ENCODE results near the gene P2RX6. TPM values are rescaled to one million over a fixed set of nuclear protein-coding genes. Genes with fewer than 3 reads are reported as not detected.
"Not testable (repeated sequence)": the region's sequence is repeated elsewhere in the genome, so short reads cannot be mapped to it uniquely, and the experiment has no call there.

P2RX6 gene
- total RNA-seq, 1 donor from 2014 or later = not detected

DNA sequence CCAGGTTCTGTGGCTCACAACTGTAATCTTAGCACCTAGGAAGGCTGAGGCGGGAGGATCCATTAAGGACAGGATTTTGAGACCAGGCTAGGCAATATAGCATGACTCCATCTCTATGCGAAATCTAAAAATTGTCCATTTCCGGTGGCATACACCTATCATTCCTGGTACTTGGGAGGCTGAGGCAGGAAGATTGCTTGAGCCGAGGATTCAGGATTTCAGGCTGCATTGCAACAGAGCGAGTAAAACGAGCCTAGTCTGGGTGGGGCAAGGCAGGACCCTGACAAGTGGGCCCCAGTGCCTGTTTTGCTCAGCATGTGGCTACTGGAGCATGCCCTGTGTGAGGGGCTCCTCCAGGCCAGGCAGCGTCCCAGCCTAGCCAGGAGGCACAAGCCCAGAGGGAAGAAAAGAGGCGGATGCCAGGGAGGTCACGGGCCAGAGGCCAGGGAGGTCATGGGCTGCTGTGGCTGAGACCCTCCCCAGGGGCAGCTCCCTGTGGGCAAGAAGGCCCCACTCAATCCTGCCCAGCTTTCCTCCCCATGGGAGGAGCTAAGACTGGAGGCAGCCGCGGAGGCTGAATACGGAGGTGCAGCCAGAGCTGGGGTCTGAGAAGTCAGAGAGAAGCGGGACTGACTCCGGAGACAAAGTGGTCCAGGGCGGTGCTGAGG lies 39.2 kb downstream of the P2RX6 start:
- Histone ChIP-seq H3K4me3 (ENCODE audit: low read depth, low read length) (no peak overlapping the region), H3K36me3 (ENCODE audit: control insufficient read depth, insufficient read depth, low read length) (no peaks in the 10 kb centered on the region), H3K27me3 (ENCODE audit: control insufficient read depth, insufficient read depth, low read length) (peaks cover 8% of the 10 kb centered on the region)
- no peak for DNase-seq (ENCODE audit: low read depth)
- TF ChIP-seq, protein P1, sequence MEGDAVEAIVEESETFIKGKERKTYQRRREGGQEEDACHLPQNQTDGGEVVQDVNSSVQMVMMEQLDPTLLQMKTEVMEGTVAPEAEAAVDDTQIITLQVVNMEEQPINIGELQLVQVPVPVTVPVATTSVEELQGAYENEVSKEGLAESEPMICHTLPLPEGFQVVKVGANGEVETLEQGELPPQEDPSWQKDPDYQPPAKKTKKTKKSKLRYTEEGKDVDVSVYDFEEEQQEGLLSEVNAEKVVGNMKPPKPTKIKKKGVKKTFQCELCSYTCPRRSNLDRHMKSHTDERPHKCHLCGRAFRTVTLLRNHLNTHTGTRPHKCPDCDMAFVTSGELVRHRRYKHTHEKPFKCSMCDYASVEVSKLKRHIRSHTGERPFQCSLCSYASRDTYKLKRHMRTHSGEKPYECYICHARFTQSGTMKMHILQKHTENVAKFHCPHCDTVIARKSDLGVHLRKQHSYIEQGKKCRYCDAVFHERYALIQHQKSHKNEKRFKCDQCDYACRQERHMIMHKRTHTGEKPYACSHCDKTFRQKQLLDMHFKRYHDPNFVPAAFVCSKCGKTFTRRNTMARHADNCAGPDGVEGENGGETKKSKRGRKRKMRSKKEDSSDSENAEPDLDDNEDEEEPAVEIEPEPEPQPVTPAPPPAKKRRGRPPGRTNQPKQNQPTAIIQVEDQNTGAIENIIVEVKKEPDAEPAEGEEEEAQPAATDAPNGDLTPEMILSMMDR (IDR thresholded peaks at IDR 0.05; ENCODE audit: insufficient read depth, low read length, poor library complexity, severe bottlenecking) = no peak

DNA sequence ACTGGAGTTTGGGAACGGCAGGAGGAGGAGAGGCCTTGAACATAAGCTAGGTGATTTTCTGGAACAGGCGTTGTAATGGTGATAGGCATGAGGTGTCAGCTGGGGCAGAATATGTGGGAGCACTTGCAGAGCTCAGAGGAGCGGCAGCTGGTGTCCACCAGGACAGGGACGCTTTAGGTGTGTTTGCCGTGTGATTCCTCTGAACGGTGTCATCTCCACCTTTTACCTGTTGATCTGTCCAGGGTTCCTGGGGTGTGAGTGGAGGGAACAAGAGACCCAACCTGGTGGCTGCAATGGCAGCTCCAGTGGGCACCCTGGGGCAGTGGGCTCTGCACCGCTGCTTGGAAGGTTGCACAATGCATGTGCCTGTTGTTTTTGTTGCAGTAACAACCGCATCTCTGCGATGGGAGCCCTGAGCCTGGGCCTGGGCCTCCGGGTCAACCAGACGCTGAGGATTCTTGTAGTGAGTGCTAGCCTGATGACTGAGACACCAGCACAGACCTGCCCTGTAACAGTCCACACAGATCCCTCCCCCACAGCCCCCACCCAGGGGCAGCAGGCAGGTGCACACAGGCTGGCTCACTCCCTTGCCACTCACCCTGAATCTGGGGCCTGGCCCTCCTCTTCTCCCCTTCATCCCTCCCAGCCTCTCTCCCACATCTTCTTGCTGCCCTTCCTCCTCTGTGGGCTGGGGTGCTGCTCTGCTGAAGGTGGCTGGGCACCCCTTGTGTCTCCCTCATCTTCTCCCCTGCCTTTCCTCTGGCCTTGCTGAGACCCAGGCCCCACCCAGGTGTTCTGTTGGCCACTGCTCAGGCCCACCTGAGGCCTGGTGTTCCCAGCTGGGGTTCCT lies 40.0 kb downstream of the P2RX6 start:
- Histone ChIP-seq H3K27me3 (ENCODE audit: control insufficient read depth, insufficient read depth, low read length) (peaks cover 8% of the 10 kb centered on the region), H3K36me3 (ENCODE audit: control insufficient read depth, insufficient read depth, low read length) (no peaks in the 10 kb centered on the region), H3K4me3 (ENCODE audit: low read depth, low read length) (no peak overlapping the region)
- no peak for DNase-seq (ENCODE audit: low read depth)
- TF ChIP-seq, protein P1 (IDR thresholded peaks at IDR 0.05; ENCODE audit: insufficient read depth, low read length, poor library complexity, severe bottlenecking) = no peak

GRCh38 chr22:21055564-21055834 lies 40.5 kb downstream of the P2RX6 start:
- no peaks in the 10 kb centered on the region for H3K36me3 ChIP-seq (ENCODE audit: control insufficient read depth, insufficient read depth, low read length)
- TF ChIP-seq, protein P1 (IDR thresholded peaks at IDR 0.05; ENCODE audit: insufficient read depth, low read length, poor library complexity, severe bottlenecking) = no peak
- H3K27me3 ChIP-seq (ENCODE audit: control insufficient read depth, insufficient read depth, low read length) = peaks cover 8% of the 10 kb centered on the region
- H3K4me3 ChIP-seq (ENCODE audit: low read depth, low read length) = no peak overlapping the region
- no peak for DNase-seq (ENCODE audit: low read depth)

DNA sequence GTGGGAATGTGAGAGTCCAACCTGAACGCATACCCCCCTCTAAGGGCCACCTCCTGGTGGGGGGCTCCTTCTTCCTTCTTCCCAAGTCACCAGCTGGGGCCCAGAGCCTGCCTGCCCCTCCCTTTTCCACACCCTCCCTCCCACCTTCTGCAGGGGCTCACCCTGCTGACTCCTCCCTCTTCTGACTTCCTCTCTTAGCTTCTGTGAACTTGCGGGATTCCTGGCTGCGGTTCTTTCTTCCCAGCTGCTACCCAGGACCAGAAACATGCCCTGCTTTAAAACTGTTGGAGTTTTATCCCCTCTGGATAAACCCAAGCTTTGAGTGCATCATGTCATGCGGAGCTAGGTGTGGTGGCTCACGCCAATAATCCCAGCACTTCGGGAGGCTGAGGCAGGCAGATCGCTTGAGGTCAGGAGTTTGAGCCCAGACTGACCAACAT lies 40.9 kb downstream of the P2RX6 start:
- TF ChIP-seq, protein P1 (IDR thresholded peaks at IDR 0.05; ENCODE audit: insufficient read depth, low read length, poor library complexity, severe bottlenecking) = no peak
- Histone ChIP-seq H3K27me3 (ENCODE audit: control insufficient read depth, insufficient read depth, low read length) (peaks cover 8% of the 10 kb centered on the region), H3K4me3 (ENCODE audit: low read depth, low read length) (no peak overlapping the region), H3K36me3 (ENCODE audit: control insufficient read depth, insufficient read depth, low read length) (no peaks in the 10 kb centered on the region)
- no peak for DNase-seq (ENCODE audit: low read depth)

DNA sequence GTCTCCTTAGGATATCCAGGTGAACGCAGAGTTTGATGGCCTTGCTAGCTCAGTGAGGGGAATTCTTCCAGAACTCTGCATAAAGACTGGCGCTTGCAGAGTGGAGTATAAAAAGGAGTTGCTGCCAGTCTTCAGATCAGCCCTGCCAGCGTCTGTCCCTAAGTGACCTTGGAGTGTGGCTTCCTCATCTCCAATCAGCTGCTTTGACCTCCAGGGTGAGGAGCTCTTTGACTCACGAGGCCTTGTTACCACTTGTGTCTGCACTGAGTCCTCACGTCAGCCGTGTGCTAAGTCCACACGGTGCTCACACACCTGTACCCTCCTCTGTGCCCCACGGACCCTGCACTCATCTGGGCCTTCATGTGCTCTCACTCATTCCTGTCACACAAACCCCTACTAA lies 45.4 kb downstream of the P2RX6 start:
- H3K4me3 ChIP-seq (ENCODE audit: low read depth, low read length); H3K36me3 ChIP-seq (ENCODE audit: control insufficient read depth, insufficient read depth, low read length); H3K27me3 ChIP-seq (ENCODE audit: control insufficient read depth, insufficient read depth, low read length); DNase-seq (ENCODE audit: low read depth): not testable (repeated sequence)

DNA sequence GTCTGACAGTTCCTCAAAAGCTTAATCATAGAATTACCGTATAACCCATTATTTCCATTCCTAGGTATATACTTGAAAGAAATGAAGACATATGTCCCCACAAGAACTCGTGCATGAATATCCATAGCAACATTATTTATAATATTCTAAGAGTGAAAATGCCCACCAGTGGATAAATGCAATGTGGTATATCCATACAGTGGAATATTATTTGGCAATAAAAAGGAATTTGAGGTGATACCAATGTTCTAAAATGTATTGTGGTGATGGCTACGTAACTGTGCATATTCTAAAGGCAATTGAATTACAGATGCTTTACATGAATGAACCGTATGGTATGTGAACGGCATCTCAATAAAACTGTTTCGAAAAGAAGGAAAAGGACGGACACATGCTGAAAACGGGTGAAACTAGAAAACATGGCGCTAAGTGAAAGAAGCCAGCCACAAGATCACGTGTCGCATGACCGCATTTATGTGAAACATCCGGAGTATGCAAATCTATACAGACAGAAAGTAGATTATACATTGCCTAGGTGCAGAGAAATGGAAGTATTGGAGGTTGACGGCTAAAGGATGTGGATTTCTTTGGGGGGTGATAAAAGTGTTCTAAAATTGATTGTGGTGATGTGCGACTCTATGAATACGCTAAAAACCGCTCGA lies 46.8 kb downstream of the P2RX6 start:
- not testable (repeated sequence) for H3K27me3 ChIP-seq (ENCODE audit: control insufficient read depth, insufficient read depth, low read length); DNase-seq (ENCODE audit: low read depth); H3K36me3 ChIP-seq (ENCODE audit: control insufficient read depth, insufficient read depth, low read length); H3K4me3 ChIP-seq (ENCODE audit: low read depth, low read length)

- not testable (repeated sequence) for DNase-seq (ENCODE audit: low read depth)
These were observed 49.5 kb downstream of the P2RX6 start for GRCh38 chr22:21064425-21064824.

More at GRCh38 chr22:21064425-21064824, 49.5 kb downstream of the P2RX6 start:
- H3K27me3 ChIP-seq (ENCODE audit: control insufficient read depth, insufficient read depth, low read length); H3K36me3 ChIP-seq (ENCODE audit: control insufficient read depth, insufficient read depth, low read length); H3K4me3 ChIP-seq (ENCODE audit: low read depth, low read length): not testable (repeated sequence)
